GM12878 (cell line): ENCODE results near the gene NQO1. TPM values are rescaled to one million over a fixed set of nuclear protein-coding genes. Genes with fewer than 3 reads are reported as not detected.

Source experiments
- LARP7 ChIP-seq: fragments of 450-650 bp; IDR thresholded peaks from 2 replicates; pipeline ENCODE4 v1.6.1; 2017; ENCODE audit warnings: mild to moderate bottlenecking
- MEF2A ChIP-seq: IDR thresholded peaks from 2 replicates; pipeline ENCODE4 v1.6.1; 2011; ENCODE audit warnings: low read depth, mild to moderate bottlenecking, low read length, moderate library complexity; ENCODE audit not compliant: insufficient read depth
- MEF2B ChIP-seq: fragments of 450-650 bp; IDR thresholded peaks from 2 replicates; pipeline ENCODE4 v1.6.1; 2018; ENCODE audit warnings: mild to moderate bottlenecking, moderate library complexity; ENCODE audit not compliant: partially characterized antibody, poor library complexity, severe bottlenecking
- RBBP5 ChIP-seq: fragments of 200-600 bp; sonication (generic); conservative IDR thresholded peaks from 2 replicates; pipeline ENCODE4 v1.6.1; 2016
- RELA ChIP-seq: fragments of 450-650 bp; IDR thresholded peaks from 2 replicates; pipeline ENCODE4 v1.8.0; 2014; ENCODE audit warnings: borderline replicate concordance; ENCODE audit not compliant: partially characterized antibody
- ZNF274 ChIP-seq: IDR thresholded peaks from one replicate; pipeline ENCODE4 v1.8.0; 2011; ENCODE audit not compliant: insufficient read length, insufficient read depth
- polyA plus RNA-seq, 11 experiments: library from polyadenylated mRNA; depleted of rRNA in 4 of 11; unstranded in 6 of 11; stranded (reverse) in 5 of 11; fragments of >200 nt; fragmentation: Nextera tagmentation in 4 of 11; fragmentation: Illumina TruSeq in 1 of 11; extraction: Ambion mirVana in 4 of 11; extraction: Trizol in 1 of 11; gene quantifications; 1 replicate in 1 of 11; 2 replicates in 10 of 11; pipeline versions ENCODE4 v1.2.1 to v1.2.3, GENCODE V29; 2011 to 2016; ENCODE audit warnings: inconsistent platforms in 2 of 11, missing spikeins in 2 of 11, low read depth in 1 of 11
- total RNA-seq, 4 experiments: library from RNA; depleted of rRNA in 3 of 4; stranded (reverse); fragments of >200 nt in 3 of 4; fragmentation: Illumina TruSeq in 1 of 4; extraction: Trizol in 1 of 4; gene quantifications; 2 replicates each; pipeline versions ENCODE4 v1.2.1 to v1.2.3, GENCODE V29; 2013 to 2021
- TF ChIP-seq, protein P1 (sequence below): fragments of 450-650 bp; IDR thresholded peaks from 2 replicates; pipeline ENCODE4 v1.6.1; 2018; ENCODE audit warnings: borderline replicate concordance, mild to moderate bottlenecking; ENCODE audit not compliant: partially characterized antibody
- TF ChIP-seq, protein P2 (sequence below): IDR thresholded peaks from 2 replicates; pipeline ENCODE4 v1.6.1; 2012; ENCODE audit warnings: low read depth, low read length, improper control_type of control experiment
- TF ChIP-seq, protein P3 (sequence below): IDR thresholded peaks from 2 replicates; pipeline ENCODE4 v1.6.1; 2011; ENCODE audit warnings: borderline replicate concordance, low read depth, mild to moderate bottlenecking, moderate library complexity, low read length; ENCODE audit not compliant: insufficient read depth, poor library complexity, severe bottlenecking

The NQO1 gene
- total and polyA plus RNA-seq, 10 of the 15 experiments (the other 5 are each of a cell fraction or from before 2014, with no cell fraction given) = 24.6 to 84.9 (median 34.6) TPM

DNA sequence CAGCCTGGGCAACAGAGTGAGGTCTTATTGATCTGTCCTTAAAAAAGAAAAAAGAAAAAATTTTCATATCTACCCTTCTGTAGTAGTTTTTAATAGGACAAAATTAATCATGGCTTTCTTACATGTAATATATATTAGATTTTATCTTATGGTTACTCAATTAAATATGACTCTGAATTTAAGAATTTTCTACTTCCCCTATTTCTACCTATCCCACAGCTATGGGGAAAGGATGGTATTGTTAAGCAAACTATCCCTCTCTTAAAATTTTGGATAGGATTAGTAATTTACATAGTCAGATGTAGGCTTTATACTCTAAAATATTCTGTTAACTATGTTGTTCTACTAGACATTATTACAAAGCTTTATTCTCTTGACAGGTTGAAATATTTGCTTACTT lies 62.5 kb downstream of the NQO1 start (continued):
- TF ChIP-seq, protein P1, sequence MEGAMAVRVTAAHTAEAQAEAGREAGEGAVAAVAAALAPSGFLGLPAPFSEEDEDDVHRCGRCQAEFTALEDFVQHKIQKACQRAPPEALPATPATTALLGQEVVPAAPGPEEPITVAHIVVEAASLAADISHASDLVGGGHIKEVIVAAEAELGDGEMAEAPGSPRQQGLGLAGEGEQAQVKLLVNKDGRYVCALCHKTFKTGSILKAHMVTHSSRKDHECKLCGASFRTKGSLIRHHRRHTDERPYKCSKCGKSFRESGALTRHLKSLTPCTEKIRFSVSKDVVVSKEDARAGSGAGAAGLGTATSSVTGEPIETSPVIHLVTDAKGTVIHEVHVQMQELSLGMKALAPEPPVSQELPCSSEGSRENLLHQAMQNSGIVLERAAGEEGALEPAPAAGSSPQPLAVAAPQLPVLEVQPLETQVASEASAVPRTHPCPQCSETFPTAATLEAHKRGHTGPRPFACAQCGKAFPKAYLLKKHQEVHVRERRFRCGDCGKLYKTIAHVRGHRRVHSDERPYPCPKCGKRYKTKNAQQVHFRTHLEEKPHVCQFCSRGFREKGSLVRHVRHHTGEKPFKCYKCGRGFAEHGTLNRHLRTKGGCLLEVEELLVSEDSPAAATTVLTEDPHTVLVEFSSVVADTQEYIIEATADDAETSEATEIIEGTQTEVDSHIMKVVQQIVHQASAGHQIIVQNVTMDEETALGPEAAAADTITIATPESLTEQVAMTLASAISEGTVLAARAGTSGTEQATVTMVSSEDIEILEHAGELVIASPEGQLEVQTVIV = no peak
- no peak for TF ChIP-seq RBBP5
- TF ChIP-seq, protein P2, sequence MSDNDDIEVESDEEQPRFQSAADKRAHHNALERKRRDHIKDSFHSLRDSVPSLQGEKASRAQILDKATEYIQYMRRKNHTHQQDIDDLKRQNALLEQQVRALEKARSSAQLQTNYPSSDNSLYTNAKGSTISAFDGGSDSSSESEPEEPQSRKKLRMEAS = no peak
- no peak for TF ChIP-seq LARP7
- no peak for TF ChIP-seq MEF2A
- TF ChIP-seq, protein P3, sequence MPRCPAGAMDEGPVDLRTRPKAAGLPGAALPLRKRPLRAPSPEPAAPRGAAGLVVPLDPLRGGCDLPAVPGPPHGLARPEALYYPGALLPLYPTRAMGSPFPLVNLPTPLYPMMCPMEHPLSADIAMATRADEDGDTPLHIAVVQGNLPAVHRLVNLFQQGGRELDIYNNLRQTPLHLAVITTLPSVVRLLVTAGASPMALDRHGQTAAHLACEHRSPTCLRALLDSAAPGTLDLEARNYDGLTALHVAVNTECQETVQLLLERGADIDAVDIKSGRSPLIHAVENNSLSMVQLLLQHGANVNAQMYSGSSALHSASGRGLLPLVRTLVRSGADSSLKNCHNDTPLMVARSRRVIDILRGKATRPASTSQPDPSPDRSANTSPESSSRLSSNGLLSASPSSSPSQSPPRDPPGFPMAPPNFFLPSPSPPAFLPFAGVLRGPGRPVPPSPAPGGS = no peak
- TF ChIP-seq ZNF274 = no peak
- no peak for TF ChIP-seq MEF2B
- no peak for TF ChIP-seq RELA
